Peyer's patch (tissue), 4 donors: Measurements from ENCODE around the gene RPTOR. TPM values are rescaled to one million over a fixed set of nuclear protein-coding genes. Genes with fewer than 3 reads are reported as not detected.

Source experiments
- DNase-seq, 3 donors: peaks; one replicate each; pipeline ENCODE4 v3.0.0-alpha.2; 2017 to 2019
- H3K27ac ChIP-seq, 4 donors: fragments of 200-600 bp; sonication (generic); one replicate each; pipeline ENCODE4 v1.5.1; 2016 to 2019
- H3K27me3 ChIP-seq, 2 donors: fragments of 200-600 bp; sonication (generic); one replicate each; pipeline ENCODE4 v1.5.1; 2019
- H3K36me3 ChIP-seq, 3 donors: fragments of 200-600 bp; sonication (generic); one replicate each; pipeline ENCODE4 v1.5.1; 2016 to 2019
- H3K4me1 ChIP-seq, 4 donors: fragments of 200-600 bp; sonication (generic); one replicate each; pipeline ENCODE4 v1.5.1; 2016 to 2019
- H3K4me3 ChIP-seq, 4 donors: fragments of 200-600 bp; sonication (generic); 1 replicate in 3 of 4; 2 replicates in 1 of 4; pipeline ENCODE4 v1.5.1; 2016 to 2019; ENCODE audit warnings: mild to moderate bottlenecking in 1 of 4
- H3K9me3 ChIP-seq, 4 donors: fragments of 200-600 bp; sonication (generic); one replicate each; pipeline ENCODE4 v1.5.1; 2016 to 2019; ENCODE audit warnings: mild to moderate bottlenecking in 1 of 4
- POLR2A ChIP-seq, 2 donors: fragments of 450-650 bp; IDR thresholded peaks; one replicate each; pipeline ENCODE4 v1.5.1; 2017; ENCODE audit warnings: antibody characterized with exemption in 2 of 2, mild to moderate bottlenecking in 2 of 2, moderate library complexity in 2 of 2
- total RNA-seq, 4 donors: library from RNA; depleted of rRNA; stranded (reverse); fragments of >200 nt; gene quantifications; one replicate each; pipeline ENCODE4 v1.1.0, GENCODE V29; 2016
- TF ChIP-seq, protein P1 (sequence below), 6 experiments: fragments of 450-650 bp in 4 of 6; fragments of 200-600 bp in 2 of 6; sonication (generic) in 1 of 6; IDR thresholded peaks; one replicate each; pipeline ENCODE4 v1.5.1; 2017 to 2019; ENCODE audit warnings: antibody characterized with exemption in 6 of 6, mild to moderate bottlenecking in 3 of 6, moderate library complexity in 1 of 6

RPTOR gene
- total RNA-seq, 4 donors from 2014 or later = 42.4 to 73.6 (median 64.2) TPM

DNA sequence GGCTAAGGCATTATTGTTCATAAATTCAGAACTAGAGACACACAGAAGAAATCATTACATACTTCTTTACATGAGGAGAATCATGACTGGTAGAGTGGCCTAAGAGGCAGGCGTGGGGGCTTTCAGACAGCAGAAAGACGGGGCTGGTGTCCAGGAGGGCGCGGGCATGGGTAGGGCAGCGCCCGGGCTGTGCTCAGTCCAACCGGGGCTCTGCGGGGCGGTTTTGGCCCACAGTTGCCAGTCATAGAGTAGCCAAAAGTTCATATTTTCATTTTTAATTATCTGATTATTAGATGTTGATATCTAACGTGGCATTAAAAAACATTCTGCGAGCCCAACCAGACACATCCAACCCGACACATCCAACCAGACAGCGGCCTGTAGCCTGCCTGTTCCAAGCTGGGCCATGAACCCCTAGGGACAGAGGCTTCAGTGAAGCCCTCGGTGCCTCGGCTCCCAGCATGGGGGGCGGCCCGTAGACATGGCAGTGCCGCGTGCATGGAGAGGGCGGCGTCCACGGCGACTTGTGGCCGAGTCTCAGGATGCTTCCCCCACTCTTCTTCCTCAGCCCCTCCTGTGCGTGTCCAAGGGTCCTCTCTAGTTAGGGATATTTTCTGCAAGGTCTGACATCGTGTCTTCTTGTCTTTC lies 284.7 kb downstream of the RPTOR start:
- Histone ChIP-seq H3K27ac (no peak overlapping the region), H3K4me3 (no peak overlapping the region), H3K9me3 (no peaks in the 10 kb centered on the region), H3K36me3 (peaks cover 0 to 10% (median 0%) of the 10 kb centered on the region in 3 donors), H3K27me3 (no peaks in the 10 kb centered on the region), H3K4me1 (peaks cover 0 to 18% (median 5%) of the 10 kb centered on the region in 4 donors)
- DNase-seq = peak in 1 of 3 donors; percentile 42
- no peak for TF ChIP-seq POLR2A (IDR thresholded peaks at IDR 0.05)
- TF ChIP-seq, protein P1, sequence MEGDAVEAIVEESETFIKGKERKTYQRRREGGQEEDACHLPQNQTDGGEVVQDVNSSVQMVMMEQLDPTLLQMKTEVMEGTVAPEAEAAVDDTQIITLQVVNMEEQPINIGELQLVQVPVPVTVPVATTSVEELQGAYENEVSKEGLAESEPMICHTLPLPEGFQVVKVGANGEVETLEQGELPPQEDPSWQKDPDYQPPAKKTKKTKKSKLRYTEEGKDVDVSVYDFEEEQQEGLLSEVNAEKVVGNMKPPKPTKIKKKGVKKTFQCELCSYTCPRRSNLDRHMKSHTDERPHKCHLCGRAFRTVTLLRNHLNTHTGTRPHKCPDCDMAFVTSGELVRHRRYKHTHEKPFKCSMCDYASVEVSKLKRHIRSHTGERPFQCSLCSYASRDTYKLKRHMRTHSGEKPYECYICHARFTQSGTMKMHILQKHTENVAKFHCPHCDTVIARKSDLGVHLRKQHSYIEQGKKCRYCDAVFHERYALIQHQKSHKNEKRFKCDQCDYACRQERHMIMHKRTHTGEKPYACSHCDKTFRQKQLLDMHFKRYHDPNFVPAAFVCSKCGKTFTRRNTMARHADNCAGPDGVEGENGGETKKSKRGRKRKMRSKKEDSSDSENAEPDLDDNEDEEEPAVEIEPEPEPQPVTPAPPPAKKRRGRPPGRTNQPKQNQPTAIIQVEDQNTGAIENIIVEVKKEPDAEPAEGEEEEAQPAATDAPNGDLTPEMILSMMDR (IDR thresholded peaks at IDR 0.05) = no peak

DNA sequence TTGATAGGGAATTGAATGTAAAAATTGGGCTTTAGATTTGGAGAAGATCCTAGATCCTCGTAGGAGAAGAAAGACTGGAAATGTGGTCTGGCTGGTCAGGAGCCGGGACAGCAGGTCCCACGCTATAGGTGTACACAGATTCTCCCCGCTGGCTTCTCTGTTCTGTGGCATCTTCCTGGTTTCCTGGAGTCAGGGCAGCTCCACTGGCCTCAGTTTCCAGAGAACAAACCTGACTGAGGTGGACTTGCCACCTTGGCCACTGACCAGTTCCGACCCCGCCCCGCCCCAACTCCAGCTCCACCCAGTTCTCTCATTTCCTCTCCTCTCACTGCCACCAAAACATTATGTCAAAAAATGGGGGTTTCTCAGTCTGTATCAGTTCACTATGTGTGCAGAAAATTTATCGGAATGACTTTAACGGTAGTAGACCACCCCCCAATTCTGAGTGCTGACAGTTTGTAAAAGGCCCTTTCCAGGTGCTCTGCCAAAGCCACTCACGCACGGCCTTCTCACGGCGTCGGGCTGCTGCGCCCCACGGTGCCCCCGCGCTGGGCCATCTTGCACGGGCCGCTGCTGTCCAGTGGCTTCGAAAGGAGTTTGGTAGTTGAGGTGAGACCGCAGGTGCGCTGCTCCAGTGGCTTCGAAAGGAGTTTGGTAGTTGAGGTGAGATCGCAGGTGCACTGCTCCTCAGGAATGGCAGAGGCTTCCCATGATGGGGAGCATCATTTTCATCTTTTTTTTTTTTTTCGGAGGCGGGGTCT lies 285.6 kb downstream of the RPTOR start:
- Histone ChIP-seq H3K4me1 (peaks cover 0 to 18% (median 5%) of the 10 kb centered on the region in 4 donors), H3K9me3 (no peaks in the 10 kb centered on the region), H3K27me3 (no peaks in the 10 kb centered on the region), H3K27ac (no peak overlapping the region), H3K36me3 (peaks cover 0 to 10% (median 0%) of the 10 kb centered on the region in 3 donors), H3K4me3 (no peak overlapping the region)
- TF ChIP-seq, protein P1 (IDR thresholded peaks at IDR 0.05) = no peak
- TF ChIP-seq POLR2A (IDR thresholded peaks at IDR 0.05) = no peak
- DNase-seq = peak in 1 of 3 donors; percentile 39

DNA sequence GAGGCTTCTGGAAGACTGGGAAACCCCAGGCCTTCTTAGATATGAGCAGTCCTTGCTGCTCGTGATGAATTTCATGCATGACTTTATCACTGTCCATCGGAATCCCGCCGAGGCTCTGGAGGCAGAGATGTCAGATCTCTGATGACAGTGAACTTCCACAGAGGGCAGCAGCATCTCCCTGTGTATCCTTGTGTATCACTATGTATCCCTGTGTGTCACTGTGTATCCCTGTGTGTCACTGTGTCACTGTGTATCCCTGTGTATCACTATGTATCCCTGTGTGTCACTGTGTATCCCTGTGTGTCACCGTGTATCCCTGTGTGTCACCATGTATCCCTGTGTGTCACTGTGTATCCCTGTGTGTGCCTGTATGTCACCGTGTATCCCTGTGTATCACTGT lies 286.9 kb downstream of the RPTOR start:
- Histone ChIP-seq H3K4me3 (no peak overlapping the region), H3K27me3 (no peaks in the 10 kb centered on the region), H3K4me1 (peaks cover 0 to 18% (median 5%) of the 10 kb centered on the region in 4 donors), H3K36me3 (peaks cover 0 to 6% (median 0%) of the 10 kb centered on the region in 3 donors), H3K9me3 (no peaks in the 10 kb centered on the region), H3K27ac (no peak overlapping the region)
- DNase-seq = peak in 1 of 3 donors; percentile 36
- TF ChIP-seq, protein P1 (IDR thresholded peaks at IDR 0.05) = no peak
- TF ChIP-seq POLR2A (IDR thresholded peaks at IDR 0.05) = no peak

DNA sequence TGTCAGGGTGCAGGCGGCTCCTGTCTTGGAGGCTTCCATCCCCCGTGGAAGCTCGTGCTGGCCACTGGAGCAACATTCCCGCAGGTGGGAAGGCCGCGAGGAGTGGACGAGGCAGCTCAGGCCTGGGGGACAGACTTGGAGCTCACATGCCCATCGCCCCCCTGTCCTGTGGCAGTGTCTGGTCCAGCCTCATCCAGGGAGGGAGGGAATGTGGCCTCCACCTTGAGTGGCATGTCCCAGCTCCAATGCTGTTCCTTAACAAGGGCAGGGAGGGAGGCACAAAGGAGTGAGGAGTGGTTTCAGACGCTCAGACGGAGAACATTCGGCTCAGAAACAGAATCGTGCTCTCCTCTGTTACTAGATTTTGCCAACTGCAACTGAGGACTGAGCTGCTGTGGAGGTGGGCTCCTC lies 287.6 kb downstream of the RPTOR start:
- TF ChIP-seq, protein P1 (IDR thresholded peaks at IDR 0.05) = no peak
- no peak for TF ChIP-seq POLR2A (IDR thresholded peaks at IDR 0.05)
- Histone ChIP-seq H3K4me1 (peaks cover 0 to 18% (median 5%) of the 10 kb centered on the region in 4 donors), H3K36me3 (peaks cover 0 to 6% (median 0%) of the 10 kb centered on the region in 3 donors), H3K4me3 (peak overlapping the region in 3 of 4 donors; percentile 38 to 52 (median 52)), H3K27me3 (no peaks in the 10 kb centered on the region), H3K27ac (peak overlapping the region; percentile 67 to 86 (median 83)), H3K9me3 (no peaks in the 10 kb centered on the region)
- DNase-seq = peak in 1 of 3 donors; percentile 48

DNA sequence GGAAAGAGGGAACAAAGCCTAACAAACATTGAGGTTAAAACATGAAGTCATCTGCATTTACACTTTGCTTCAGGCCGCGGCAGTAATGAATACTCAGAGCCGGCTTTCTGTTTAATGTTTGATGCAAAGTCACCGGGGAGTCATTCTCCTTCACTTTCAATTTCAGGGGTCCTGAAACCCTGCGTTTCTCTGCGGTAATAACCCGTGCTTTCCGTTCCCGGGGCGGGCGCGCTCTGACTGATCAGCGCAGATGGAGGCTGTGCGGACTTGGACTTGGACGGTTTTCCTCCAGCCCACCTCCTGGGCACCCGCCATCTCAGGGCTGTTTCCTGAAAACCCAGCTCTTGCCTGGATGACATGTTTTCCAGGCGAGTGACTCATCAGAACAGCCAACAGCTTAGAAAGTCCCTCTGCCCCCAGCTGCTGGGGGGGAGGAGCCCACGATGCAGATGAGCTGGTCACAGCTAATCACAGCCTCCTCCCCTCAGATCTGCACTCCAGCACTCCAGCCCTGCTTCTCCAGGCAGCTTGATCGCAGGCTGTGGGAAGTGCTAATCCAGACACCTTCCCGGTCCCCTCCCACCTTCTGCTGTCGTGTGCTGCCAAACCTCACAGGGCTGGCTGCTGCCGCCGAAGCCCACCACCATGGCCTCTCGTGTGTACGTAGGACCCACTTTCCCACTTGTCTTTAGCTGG lies 288.4 kb downstream of the RPTOR start:
- TF ChIP-seq, protein P1 (IDR thresholded peaks at IDR 0.05) = no peak
- peak; percentile 41 to 53 for TF ChIP-seq POLR2A (IDR thresholded peaks at IDR 0.05)
- peak; percentile 64 to 90 (median 86) for DNase-seq
- Histone ChIP-seq H3K4me1 (peaks cover 0 to 18% (median 5%) of the 10 kb centered on the region in 4 donors), H3K27me3 (no peaks in the 10 kb centered on the region), H3K9me3 (no peaks in the 10 kb centered on the region), H3K4me3 (peak overlapping the region; percentile 38 to 65 (median 52)), H3K27ac (peak overlapping the region; percentile 67 to 86 (median 83)), H3K36me3 (peaks cover 0 to 4% (median 0%) of the 10 kb centered on the region in 3 donors)
